ENCODE results near the gene NEMP2. TPM values are rescaled to one million over a fixed set of nuclear protein-coding genes. Genes with fewer than 3 reads are reported as not detected.

NEMP2 gene
- total RNA-seq, 1 donor from 2014 or later: 11.9 TPM

GRCh38 chr2:190579915-190580846 lies 45.7 kb upstream of the NEMP2 start:
- H3K4me1 Mint-ChIP-seq (ENCODE audit: unreplicated experiment): peaks cover 52% of the 10 kb centered on the region
- peak overlapping the region; percentile 24 for H3K27ac Mint-ChIP-seq (ENCODE audit: unreplicated experiment)
- no peak for DNase-seq (ENCODE audit: extremely low spot score, unreplicated experiment)
- peaks cover 4% of the 10 kb centered on the region for H3K9me3 Mint-ChIP-seq (ENCODE audit: unreplicated experiment)
- H3K36me3 Mint-ChIP-seq (ENCODE audit: unreplicated experiment): no peaks in the 10 kb centered on the region
- TF ChIP-seq, protein P1, sequence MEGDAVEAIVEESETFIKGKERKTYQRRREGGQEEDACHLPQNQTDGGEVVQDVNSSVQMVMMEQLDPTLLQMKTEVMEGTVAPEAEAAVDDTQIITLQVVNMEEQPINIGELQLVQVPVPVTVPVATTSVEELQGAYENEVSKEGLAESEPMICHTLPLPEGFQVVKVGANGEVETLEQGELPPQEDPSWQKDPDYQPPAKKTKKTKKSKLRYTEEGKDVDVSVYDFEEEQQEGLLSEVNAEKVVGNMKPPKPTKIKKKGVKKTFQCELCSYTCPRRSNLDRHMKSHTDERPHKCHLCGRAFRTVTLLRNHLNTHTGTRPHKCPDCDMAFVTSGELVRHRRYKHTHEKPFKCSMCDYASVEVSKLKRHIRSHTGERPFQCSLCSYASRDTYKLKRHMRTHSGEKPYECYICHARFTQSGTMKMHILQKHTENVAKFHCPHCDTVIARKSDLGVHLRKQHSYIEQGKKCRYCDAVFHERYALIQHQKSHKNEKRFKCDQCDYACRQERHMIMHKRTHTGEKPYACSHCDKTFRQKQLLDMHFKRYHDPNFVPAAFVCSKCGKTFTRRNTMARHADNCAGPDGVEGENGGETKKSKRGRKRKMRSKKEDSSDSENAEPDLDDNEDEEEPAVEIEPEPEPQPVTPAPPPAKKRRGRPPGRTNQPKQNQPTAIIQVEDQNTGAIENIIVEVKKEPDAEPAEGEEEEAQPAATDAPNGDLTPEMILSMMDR (IDR thresholded peaks at IDR 0.05): no peak
- H3K27me3 Mint-ChIP-seq (ENCODE audit: unreplicated experiment): no peaks in the 10 kb centered on the region
- H3K4me3 Mint-ChIP-seq (ENCODE audit: unreplicated experiment): no peak overlapping the region

DNA sequence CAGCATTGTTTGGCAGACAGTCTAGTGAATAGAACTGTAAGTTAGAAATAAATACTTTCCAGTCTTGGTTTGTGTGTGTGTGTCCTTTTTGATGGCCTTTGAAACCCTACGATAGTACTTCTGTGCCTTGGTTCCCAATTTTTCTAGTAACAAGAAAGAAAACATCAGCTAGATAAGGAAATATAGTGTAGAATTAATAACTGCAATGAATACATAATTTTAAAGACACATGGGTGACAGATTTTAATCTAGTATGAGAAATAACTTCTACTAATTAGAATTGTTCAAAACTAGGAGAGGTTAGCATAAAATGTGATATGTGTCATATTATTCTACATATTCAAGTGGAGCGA lies 44.5 kb upstream of the NEMP2 start:
- TF ChIP-seq, protein P1 (IDR thresholded peaks at IDR 0.05): no peak
- Mint-ChIP-seq H3K27me3 (ENCODE audit: unreplicated experiment) (no peaks in the 10 kb centered on the region), H3K27ac (ENCODE audit: unreplicated experiment) (peak overlapping the region; percentile 81), H3K36me3 (ENCODE audit: unreplicated experiment) (no peaks in the 10 kb centered on the region), H3K4me1 (ENCODE audit: unreplicated experiment) (peaks cover 44% of the 10 kb centered on the region), H3K4me3 (ENCODE audit: unreplicated experiment) (no peak overlapping the region), H3K9me3 (ENCODE audit: unreplicated experiment) (peaks cover 4% of the 10 kb centered on the region)
- no peak for DNase-seq (ENCODE audit: extremely low spot score, unreplicated experiment)

- Mint-ChIP-seq H3K27me3 (ENCODE audit: unreplicated experiment) (no peaks in the 10 kb centered on the region), H3K9me3 (ENCODE audit: unreplicated experiment) (no peaks in the 10 kb centered on the region), H3K27ac (ENCODE audit: unreplicated experiment) (peak overlapping the region; percentile 81), H3K36me3 (ENCODE audit: unreplicated experiment) (no peaks in the 10 kb centered on the region), H3K4me3 (ENCODE audit: unreplicated experiment) (no peak overlapping the region), H3K4me1 (ENCODE audit: unreplicated experiment) (peaks cover 39% of the 10 kb centered on the region)
- DNase-seq (ENCODE audit: extremely low spot score, unreplicated experiment): no peak
- TF ChIP-seq, protein P1 (IDR thresholded peaks at IDR 0.05): no peak
These were observed 43.9 kb upstream of the NEMP2 start for GRCh38 chr2:190578158-190579057.

GRCh38 chr2:190576573-190576972 lies 42.1 kb upstream of the NEMP2 start:
- Mint-ChIP-seq H3K27me3 (ENCODE audit: unreplicated experiment) (no peaks in the 10 kb centered on the region), H3K9me3 (ENCODE audit: unreplicated experiment) (no peaks in the 10 kb centered on the region), H3K27ac (ENCODE audit: unreplicated experiment) (no peak overlapping the region), H3K36me3 (ENCODE audit: unreplicated experiment) (no peaks in the 10 kb centered on the region), H3K4me1 (ENCODE audit: unreplicated experiment) (peaks cover 47% of the 10 kb centered on the region), H3K4me3 (ENCODE audit: unreplicated experiment) (no peak overlapping the region)
- DNase-seq (ENCODE audit: extremely low spot score, unreplicated experiment): no peak
- TF ChIP-seq, protein P1 (IDR thresholded peaks at IDR 0.05): no peak

GRCh38 chr2:190575263-190575662 lies 40.7 kb upstream of the NEMP2 start:
- peaks cover 42% of the 10 kb centered on the region for H3K4me1 Mint-ChIP-seq (ENCODE audit: unreplicated experiment)
- no peaks in the 10 kb centered on the region for H3K9me3 Mint-ChIP-seq (ENCODE audit: unreplicated experiment)
- H3K27me3 Mint-ChIP-seq (ENCODE audit: unreplicated experiment): no peaks in the 10 kb centered on the region
- no peak overlapping the region for H3K27ac Mint-ChIP-seq (ENCODE audit: unreplicated experiment)
- H3K36me3 Mint-ChIP-seq (ENCODE audit: unreplicated experiment): no peaks in the 10 kb centered on the region
- TF ChIP-seq, protein P1 (IDR thresholded peaks at IDR 0.05): no peak
- no peak overlapping the region for H3K4me3 Mint-ChIP-seq (ENCODE audit: unreplicated experiment)
- no peak for DNase-seq (ENCODE audit: extremely low spot score, unreplicated experiment)
